Inflammatory macrophage treated with lipopolysaccharide for 1 hour (primary cell): Measurements from ENCODE around the gene DLL4.
"Not testable (repeated sequence)": the region's sequence is repeated elsewhere in the genome, so short reads cannot be mapped to it uniquely, and the experiment has no call there.

ENCODE experiments used
- DNase-seq, 2 donors: peaks; one replicate each; pipeline ENCODE4 v3.0.0-alpha.2; 2020 to 2022

DLL4 gene

GRCh38 chr15:40943764-40944365 is 14.7 kb downstream of the DLL4 start:
- DNase-seq = no peak

DNA sequence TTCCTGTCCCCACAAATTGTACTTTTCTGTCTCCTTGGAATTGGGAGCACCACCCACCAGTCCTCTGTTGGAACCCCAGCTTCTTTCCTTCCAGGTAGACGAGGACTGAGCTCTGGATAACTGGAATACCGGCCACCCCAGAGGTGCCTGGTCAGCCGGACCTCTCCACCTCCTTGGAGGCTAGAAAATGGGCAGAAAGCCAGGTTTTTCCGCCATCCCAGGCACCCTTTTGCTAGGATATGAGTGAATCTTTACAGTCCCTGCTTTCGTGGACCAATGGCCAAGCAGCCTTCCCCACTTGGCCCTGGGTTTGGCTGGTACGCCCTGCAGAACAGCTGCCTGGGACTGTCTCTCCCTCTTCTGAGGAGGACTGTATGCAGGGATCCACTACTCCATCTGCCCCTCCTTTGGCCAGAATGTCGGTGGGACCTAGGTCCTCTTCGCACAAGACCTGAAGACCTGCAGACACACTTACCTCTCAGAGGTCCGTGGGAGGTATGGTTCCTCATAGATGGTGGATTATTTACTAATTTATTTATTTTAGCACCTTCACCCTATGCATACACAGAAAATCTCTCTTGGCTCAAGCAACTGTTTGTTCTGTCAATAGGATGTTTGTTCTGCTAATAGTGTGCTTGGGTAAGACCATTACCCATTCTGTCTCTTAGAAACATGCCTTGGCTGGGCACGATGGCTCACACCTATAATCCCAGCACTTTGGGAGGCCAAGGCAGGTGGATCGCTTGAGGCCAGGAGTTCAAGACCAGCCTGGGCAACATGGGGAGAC is 15.6 kb downstream of the DLL4 start:
- DNase-seq = no peak

DNA sequence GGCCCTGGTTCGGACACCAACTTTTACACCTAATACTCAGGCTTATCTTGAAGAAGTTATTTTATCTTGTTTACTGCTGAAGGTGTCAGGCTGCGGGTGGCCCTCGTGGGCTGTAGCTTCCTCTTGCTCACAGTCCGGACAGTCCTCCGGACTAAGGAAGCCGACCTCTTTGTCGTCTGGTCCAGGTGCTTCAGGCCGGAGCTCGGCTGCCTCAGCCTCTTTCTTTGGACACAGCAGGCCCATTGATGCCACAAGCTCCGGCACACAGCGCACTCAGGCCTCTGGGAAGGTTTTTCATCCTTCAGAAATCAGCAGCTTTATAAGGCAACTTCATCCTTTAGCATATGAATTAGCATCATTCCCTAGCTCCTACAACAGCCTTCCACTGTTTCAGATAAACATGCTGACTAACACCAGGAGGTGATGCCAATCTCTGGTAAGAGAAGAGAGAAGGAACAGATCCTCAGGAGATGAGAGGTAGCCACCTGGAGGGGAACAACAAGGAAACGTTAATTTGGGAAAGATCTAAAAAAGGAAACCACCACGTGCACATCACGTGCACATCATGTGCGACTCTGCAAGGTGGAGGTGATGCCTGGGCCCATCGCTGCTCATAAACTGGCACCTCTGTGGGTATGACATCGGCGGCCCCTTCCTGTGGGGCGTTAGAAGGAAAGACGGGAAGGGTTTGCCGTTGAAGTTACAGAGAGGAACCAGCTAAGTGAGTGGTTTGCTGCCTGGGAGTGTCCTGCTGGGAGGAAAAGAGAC is 19.8 kb downstream of the DLL4 start:
- no peak for DNase-seq

DNA sequence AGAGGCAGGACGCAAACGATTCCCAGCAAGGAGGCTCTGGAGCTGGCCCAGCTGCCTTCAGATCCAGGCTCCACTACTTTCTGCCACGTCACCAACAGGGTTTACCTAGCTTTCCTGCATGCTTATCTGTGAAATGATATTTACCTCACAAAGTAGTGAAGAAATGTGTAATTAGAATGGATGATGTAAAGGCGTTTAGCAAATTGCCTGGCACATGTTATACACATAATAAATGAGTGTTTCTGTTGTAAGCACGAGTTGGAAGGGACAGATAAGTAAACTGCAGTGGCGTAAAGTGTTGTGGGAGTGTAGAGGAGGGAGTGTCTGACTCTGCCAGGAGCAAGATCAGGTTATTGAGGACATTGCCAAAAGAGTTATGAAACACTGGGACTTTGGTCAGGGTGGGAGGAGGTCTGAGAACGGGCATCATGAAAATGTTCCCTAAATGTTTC is 20.6 kb downstream of the DLL4 start:
- DNase-seq = no peak

- DNase-seq = no peak
These were observed 22.6 kb downstream of the DLL4 start for GRCh38 chr15:40951764-40952163.

- DNase-seq = no peak
These were observed 23.3 kb downstream of the DLL4 start for GRCh38 chr15:40952301-40952900.

DNA sequence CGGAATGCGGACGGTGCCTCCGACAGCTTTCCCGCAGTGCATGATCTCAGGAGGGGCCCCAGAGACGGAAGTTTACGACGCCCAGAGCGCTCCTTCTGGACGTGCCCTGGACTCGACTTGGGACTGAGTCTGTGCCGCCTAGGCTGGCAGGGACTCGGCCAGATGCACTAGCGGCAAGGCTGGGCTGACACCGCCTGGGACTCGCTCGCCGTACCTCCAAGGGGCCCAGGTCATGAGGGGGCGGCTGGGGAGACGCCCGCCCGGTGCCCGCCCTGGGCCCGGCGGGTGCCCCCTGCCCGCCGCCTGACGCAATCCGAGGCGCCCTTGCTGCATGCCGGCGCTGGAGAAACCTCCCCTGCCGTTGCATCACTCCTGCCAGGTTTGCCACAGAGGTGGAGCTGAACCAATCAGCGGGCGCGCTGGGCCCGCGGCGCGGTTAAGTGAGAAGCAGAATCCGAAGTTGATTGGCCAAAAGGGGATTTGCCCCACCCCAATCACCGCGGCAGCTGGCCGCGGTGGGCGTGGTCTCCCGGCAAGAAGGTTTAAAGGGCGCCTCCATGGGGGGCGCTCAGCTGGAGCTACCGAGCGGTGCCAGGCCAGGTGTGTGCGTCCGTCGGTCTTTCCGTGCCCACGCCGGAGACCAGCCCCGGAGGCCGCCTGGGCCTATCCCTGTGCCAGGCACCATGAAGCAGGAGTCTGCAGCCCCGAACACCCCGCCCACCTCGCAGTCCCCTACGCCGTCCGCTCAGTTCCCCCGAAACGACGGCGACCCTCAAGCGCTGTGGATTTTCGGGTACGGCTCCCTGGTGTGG is 24.0 kb downstream of the DLL4 start, which contains the start of gene CHAC1:
CHAC1 (plus strand) TSS at position 571 of the 812 bp plus-strand sequence; CDS start at position 684, 113 bp downstream.
- DNase-seq = peak; percentile 88 to 92

- DNase-seq = no peak
These were observed 24.6 kb downstream of the DLL4 start for GRCh38 chr15:40953713-40954074.

GRCh38 chr15:40954158-40954848 is 25.2 kb downstream of the DLL4 start:
- DNase-seq = not testable (repeated sequence)

DNA sequence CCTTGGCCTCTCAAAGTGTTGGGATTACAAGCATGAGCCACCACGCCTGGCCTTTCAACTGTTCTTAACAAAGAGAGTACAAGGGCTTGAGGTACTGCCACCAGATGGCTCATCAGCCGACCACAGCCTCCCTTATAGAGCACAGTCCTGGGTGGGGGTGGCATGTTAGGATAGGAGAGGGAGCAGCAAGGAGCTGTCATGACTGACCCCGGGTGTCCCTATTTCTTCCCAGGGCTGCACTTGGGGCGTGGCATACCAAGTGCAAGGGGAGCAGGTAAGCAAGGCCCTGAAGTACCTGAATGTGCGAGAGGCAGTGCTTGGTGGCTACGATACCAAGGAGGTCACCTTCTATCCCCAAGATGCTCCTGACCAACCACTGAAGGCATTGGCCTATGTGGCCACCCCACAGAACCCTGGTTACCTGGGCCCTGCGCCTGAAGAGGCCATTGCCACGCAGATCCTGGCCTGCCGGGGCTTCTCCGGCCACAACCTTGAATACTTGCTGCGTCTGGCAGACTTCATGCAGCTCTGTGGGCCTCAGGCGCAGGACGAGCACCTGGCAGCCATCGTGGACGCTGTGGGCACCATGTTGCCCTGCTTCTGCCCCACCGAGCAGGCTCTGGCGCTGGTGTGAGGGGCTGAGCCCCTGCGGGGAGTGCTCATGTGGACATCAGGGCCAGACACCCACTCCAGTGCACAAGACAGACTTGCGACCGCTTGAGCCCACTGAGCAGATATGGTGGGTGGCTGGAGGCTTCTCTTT is 26.2 kb downstream of the DLL4 start:
- no peak for DNase-seq

DNA sequence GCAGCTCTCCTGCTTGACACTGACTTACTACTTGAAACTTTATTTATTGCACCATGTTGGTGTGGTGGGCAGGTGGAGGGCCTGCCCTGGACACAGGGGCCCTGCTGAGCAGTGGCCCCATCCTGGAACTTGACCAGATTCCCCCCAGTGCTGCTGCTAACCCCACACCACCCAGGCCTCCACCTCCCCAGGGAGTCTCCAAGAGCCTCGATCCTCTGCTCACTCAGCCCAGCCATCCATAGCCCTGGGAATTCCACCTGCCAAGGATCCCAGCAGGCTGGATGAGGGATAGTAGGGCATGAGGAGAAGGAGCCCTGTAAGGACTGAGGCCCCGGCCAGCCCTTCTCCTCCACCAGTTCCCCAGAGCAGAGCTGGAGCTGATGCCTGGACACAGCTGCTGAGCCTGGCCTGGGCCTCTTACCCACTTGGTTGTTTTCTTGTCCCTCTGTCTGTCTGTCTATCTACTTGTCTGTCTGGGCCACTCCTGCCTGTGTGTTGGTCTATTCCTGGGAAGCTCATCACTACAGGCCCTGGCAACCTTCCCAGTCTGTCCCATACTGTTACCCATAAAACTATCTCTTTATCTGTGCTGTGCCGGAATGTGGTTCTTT is 26.9 kb downstream of the DLL4 start:
- no peak for DNase-seq

GRCh38 chr15:40956541-40956982 is 27.4 kb downstream of the DLL4 start:
- DNase-seq = no peak

DNA sequence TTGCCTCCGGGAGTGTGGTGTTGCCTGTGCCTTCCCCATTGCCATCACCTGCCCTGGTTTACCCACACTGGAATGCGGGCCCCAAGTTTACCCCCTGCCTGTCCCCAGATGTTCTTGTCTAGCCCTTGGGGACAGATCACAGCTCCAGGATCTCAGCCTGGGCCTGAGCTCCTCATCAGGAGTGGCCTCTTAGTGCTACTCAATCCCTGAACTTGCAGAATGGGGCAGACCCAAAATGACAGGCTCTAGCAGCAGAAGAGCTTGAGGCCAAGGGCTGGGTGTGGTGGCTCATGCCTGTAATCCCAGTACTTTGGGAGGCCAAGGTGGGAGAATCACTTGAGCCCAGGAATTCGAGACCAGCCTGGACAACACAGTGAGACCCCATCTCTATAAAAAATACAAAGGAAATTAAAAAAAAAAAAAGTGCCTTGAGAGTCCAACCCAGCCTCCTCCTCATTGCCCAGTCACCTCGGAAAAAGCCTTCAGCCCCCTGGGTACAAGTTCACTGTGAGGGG is 28.0 kb downstream of the DLL4 start:
- no peak for DNase-seq

DNA sequence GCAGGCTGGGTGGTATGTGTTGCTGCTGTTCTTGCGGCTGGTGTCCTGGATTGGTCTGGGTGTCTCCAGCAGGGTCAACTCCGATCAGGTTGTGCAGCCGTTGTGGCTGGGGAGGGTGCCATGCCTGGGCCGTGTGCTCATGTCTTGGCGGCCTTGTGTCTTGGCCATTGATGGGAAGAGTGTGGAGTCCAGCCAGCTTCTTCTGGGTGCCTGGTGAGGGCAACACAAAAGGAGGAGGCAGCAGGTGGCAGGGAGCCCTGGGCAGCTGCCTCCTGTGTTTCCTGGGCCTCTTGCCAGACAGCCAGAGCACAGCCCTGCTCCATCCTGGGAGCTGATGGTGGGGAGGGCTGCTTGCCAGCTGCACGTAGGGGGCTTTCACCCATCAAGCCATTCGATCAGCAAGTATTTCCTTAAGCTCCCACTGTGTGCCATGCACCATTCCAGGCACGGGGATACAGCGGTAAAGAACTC is 28.5 kb downstream of the DLL4 start:
- no peak for DNase-seq

DNA sequence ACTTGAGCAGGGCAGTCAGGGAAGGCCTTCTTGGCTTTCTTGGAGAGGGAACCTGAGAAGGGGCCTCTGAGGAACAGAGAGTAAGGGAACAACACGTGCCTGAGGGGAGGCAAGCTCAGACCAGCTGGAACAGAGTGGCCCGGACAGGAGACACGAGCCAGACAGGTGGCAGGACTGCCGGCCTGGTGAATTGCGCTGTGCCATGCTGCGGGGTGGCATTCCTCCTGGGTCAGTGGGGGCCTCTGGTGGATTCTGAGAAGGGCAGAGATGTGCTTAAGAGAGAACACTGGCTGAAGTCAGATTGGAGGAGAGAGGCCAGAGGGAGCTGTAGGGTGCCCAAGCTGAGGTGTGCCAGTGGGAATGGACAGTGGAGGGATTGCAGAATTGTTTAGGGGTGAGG is 29.0 kb downstream of the DLL4 start:
- no peak for DNase-seq

DNA sequence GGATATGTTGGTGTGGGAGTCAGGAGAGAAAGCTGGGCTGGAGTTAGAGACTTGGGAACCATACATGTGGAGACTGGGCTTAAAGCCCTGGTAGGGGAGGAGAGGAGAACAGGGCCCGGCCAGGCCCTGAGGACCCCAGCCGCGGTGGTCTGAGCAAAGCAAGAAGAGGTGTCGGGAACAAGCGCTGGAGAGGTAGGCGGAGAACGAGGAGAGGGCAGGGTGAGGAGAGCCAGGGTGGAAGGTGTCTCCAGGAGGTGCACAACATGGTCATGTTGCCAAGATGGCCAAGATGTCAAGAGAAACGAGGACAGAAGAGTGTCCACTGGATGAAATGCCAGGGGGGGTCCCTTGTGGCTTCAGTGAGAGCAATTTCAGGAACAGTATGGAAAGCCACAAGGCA is 29.6 kb downstream of the DLL4 start:
- no peak for DNase-seq

DNA sequence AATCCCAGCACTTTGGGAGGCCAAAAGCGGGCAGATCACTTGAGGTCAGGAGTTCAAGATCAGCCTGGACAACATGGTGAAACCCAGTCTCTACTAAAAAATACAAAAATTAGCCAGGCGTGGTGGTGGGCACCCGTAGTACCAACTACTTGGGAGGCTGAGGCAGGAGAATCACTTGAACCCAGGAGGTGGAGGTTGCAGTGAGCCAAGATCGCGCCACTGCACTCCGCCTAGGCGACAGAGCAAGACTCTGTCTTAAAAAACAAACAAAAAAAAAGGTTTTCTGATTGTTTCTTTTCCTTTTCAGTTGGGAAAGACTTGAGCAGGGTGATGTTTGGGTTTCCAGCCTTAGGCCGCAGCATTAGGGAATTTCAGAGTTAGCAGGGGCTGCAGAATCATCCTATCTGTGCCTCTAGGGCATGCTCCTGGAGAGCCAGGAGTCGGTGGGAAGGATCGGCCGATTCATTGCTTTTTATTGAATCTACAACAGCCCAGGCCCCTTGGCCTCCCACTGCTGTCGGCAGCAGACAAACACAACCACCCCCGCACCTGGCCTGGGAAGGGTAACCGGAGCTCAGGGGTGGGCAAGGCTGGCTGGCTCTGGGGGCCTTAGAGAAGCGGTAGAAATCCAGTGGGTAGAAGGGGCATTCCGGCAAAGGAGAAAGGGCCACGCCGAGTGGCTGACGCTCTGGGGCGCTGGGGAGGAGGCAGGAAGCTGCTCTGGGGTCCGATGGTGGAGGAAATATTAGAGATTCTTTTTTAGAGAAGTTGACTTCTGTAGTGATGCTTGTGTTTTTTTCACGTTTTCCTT is 30.4 kb downstream of the DLL4 start:
- DNase-seq = no peak

DNA sequence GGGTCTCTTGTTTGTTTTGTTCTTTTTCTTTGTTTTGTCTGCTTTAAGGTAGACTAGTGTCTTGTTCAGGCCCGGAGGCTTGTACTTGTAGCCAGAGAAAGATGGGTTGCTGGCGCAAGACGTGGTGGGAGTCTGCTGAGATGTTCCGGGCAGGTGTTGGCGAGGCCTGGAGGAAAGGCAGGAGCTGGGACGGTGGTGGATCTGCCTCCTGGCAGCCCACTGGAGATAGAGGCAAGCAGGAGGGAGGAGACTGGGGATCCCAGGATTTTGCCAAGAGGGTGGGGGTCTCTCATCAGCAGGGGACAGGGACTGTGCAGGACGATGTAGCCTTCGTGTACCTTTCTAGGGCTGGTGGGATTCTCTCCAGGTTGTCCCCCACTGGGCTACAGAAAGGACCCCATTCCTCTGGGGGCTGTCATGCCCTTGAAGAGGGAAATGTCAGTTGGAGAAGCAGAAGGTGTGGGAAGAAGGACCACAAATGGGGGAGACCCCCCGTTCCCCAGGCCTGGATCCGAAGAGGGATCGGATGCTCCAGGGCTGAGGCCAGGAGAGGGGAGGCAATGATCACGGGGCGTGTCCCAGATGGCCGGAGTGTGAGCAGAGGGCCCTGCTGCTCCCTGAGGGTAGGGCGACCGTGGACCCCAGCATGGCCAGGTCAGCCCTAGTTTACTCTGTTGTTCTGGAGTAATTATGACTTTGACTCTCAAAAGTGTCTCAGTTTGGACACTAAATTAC is 31.2 kb downstream of the DLL4 start:
- DNase-seq = no peak
